NCI-H2081 treated with DMSO at 0.1 percent for 48 hours (cell line): ENCODE results near the gene ZFHX3.
"Not testable (repeated sequence)": the region's sequence is repeated elsewhere in the genome, so short reads cannot be mapped to it uniquely, and the experiment has no call there.

ENCODE experiments used
- DNase-seq: peaks from one replicate; lab custom pipeline; 2025; lab: John Stamatoyannopoulos, UW

Gene ZFHX3, protein sequence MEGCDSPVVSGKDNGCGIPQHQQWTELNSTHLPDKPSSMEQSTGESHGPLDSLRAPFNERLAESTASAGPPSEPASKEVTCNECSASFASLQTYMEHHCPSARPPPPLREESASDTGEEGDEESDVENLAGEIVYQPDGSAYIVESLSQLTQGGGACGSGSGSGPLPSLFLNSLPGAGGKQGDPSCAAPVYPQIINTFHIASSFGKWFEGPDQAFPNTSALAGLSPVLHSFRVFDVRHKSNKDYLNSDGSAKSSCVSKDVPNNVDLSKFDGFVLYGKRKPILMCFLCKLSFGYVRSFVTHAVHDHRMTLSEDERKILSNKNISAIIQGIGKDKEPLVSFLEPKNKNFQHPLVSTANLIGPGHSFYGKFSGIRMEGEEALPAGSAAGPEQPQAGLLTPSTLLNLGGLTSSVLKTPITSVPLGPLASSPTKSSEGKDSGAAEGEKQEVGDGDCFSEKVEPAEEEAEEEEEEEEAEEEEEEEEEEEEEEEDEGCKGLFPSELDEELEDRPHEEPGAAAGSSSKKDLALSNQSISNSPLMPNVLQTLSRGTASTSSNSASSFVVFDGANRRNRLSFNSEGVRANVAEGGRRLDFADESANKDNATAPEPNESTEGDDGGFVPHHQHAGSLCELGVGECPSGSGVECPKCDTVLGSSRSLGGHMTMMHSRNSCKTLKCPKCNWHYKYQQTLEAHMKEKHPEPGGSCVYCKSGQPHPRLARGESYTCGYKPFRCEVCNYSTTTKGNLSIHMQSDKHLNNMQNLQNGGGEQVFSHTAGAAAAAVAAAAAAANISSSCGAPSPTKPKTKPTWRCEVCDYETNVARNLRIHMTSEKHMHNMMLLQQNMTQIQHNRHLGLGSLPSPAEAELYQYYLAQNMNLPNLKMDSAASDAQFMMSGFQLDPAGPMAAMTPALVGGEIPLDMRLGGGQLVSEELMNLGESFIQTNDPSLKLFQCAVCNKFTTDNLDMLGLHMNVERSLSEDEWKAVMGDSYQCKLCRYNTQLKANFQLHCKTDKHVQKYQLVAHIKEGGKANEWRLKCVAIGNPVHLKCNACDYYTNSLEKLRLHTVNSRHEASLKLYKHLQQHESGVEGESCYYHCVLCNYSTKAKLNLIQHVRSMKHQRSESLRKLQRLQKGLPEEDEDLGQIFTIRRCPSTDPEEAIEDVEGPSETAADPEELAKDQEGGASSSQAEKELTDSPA (N-terminal part only)

DNA sequence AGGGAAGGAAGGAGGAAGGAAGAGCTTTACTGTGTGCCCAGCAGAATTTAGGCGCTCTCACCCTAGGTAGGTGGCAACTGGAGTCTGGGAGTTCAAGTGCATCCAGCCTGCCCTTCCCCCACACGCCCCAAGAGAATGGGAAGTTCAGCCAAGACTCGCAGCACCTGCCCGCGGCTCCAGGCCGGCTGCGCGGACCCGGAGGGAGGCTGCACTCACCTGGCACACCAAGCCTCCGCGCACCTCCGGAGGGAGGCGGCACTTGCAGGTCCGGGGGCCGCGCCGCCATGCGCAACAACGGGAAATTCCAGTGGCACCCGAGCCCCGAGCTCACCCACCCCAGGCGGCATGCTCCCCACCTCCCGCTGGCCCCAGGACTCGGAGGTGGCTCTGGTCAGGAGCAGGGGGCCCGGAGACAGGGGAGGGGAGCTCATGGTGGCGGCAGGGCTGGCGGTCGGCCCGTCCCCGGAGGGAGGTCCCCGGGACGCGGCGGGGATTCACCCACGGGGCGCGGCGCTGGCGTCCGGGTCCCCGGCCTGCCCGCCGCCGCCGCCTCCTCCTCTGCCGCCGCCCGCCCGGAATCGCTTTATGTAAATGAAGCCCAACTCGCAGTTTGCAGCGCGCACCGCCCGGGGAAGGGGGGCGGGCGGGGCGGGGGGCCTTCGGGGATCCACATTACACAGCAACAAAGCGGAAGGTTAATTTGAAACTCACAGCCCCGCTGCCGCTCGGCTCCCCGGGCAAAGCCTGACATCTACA is at the start of gene ZFHX3:
ZFHX3 (minus strand) TSS at position 593 of the 756 bp plus-strand sequence. CDS start 87,983 bp downstream, outside the sequence.
- no peak for DNase-seq

DNA sequence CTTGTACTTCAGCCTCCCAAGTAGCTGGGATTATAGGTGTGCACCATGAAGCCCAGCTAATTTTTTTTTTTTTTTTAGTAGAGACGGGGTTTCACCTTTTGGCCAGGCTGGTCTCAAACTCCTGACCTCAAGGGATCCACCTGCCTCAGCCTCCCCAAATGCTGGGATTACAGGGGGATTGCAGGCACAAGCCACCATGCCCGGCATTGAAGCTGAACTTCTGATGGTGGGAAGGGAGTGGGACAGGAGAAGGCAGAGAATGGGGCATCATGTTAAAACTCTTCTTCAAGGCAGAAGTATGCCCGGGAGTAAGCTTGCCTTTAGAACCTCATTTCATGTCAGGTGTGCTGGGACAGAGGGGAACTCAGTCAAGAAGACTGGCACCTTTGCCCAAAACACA is 48.6 kb upstream of the ZFHX3 start:
- DNase-seq, result no peak

DNA sequence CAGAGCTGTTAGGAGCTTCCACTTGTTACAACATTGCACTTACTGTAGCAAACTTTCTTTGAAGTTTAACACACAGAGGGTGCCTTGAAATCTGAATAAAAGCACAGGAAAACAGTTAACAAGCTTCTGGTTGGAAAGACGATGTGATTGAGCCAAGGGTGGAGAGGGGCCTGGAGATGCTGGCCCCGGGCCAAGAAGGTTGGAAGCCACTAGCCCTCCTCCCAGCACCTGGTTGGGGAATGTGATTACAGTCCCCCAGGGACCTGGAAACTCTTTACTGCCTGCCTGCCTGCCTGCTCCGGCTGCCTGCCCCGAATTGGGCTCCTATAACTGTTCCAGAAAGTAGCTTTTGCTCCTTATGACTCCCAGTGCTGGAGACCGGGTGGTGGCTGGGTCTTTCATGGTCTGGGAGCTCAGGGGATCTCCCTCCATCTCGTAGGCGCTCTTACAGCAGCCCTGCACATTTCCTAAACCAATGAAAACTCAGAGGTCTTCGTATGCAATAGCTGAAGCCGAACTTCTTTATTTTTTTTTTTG is 48.0 kb upstream of the ZFHX3 start:
- DNase-seq, result no peak

DNA sequence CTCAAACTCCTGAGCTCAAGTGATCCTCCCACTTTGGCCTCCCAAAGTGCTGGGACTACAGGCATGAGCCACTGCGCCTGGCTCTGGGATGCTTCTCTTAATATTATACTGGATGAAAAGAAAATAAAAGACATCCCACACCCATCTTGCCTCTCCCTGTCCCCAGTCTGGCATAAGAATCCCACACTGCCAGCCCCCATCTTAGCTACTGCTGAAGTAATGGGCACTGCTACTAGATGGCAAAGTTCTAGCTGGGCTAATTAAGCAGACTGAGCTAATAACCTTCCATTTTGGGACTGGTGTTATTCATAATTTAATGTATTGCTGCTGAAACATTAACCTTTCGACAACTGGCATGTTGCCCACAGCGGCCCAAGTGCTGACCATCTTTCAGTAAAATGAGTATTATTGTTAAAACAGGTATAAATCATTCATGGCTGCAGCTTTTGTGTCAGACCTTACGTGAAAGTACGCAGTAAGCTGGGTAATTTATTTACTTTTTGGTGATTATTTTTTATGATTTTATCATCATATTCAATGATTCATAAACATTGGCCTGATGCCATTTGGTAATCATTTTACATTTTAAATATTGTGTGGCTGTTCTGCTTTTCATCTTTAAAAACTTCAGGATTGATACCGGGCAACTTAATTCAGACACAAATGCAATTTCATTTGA is 47.4 kb upstream of the ZFHX3 start:
- no peak for DNase-seq

DNA sequence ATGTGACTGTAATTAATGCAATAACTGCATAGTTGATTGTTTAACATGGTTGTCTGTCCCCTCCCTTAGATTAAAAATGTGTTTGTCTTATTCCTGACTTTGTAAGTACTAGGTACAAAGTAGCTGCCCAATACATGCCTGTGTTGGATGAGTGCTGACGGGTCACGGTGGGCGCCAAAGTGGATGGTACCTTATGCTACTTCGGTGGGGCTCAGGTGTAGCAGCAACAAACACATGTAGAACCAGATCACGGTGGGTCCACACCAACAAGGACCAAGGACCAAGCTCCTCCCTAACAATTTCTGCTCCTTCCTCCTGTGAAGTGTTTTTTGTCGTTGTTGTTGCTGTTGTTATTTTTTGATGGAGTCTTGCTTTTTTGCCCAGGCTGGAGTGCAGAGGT is 46.4 kb upstream of the ZFHX3 start:
- no peak for DNase-seq

DNA sequence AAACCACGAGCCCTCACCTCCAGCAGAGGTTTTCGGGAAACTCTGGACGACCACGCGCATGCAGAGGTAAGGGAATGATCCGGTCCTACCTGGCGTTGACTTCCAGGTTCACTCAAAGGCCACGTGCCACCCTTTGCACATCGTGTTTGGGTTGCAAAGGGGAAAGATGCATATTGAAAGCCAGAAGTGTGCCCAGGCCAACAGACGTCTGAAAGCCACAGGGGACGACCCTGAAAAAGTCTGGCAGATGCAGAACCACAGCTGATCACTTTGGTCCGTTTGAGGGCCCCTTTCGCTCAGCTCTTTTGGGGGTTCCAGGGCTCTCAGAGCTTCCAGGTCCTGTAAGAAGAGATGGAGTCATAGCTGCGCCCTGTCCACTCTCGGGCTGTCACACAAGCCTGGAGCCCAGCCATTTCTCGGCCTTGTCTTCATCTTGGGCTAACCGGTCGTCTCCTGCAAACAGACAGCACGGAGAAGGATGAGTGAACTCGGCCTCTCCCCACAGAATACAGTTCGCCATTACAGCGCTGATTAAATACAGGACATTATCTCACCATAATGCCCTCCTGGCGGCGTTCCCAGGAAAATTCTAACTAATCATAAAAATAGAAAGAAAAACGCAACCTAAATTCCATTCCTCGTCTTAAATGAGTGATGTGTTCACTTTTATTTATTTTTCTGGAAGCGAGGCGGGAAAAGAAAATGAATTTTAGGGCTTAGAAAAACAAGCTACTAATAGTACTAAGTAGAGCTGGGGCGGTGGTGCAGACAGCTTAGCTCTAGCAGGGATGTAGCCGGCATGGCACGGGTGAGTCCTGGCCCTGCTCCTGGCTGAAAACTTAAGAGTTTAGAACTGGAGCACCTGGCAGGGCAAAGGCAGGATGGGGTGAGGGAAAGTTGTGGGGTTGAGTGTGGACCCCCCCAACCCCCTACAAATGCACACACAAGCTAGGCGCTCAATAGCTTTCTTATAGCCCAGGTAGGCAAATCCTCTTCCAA is 45.5 kb upstream of the ZFHX3 start:
- no peak for DNase-seq

DNA sequence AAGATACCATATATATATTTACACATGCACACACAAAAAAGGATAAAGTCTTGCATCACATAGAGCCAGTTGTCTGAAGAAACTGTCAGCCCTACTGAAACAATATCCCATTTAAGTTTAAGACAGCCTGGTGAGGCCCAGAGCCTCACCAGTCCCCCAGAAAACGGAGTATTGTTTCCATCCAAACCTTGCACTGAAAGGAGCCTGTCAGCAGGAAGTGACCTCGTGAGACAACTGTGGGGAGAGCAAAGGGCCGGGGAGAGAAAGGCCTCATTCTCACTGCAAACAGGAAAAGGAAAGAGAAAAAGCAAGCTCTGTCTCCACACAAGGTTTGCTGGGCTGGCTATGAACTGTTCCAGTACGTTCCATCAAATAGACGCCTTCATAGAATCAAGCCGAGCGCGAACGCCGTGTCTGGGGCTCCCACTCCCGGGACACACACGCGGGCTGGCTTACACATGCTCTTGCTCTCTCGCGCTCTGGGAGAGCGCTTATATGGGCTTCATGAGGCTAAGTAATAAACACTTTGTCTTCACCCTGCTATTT is 44.4 kb upstream of the ZFHX3 start:
- DNase-seq, result no peak

DNA sequence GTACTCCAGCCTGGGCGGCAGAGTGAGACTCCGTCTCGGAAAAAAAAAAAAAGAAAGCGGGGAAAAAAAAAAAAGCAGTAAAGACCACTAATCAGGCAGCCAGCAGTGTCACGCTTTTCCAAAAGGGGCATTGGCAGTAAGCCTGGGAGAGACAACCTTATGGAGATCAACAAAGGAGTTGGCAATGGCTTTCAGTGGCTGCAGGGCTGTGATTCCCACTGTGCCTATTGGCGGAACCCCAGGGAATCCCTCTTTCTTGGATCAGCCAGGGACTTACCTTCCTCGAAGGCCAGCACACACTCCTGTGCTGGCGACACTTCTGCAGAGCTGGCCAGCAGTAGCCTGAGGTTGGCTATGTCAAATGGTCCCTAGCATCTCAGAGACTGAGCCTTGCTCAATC is 43.2 kb upstream of the ZFHX3 start:
- DNase-seq, result no peak

DNA sequence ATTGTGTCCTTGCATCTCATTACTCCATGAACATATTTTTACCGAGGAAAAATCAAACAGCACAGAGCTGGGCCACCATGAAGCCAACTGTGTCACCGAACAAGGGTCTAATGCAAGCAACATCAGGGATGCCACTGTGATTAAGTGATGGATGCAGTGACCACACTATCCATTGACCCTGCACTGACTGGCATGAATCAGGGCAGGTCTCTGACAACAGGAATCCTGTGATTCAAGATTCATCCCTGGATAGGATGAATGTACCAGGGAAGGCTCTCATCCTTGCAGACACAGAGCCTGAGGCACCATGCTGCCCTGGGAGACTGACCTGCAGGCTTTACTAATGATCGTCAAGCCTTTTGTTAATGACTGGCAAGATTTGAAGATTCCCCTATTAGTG is 41.5 kb upstream of the ZFHX3 start:
- no peak for DNase-seq

DNA sequence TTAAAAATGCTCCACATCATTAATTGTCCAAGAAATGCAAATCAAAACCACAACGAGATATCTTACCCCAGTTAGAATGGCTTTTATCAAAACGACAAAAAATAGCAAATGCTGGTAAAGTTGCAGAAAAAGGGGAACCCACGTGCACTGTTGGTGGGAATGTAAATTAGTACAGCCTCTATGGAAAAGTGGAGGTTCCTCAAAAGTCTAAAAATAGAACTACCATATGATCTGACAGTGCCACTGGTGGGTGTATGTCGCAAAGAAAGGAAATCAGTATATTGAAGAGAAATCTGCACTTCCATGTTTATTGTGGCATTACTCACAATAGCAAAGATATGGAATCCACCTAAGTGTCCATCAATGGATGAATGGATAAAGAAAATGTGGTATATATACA is 38.2 kb upstream of the ZFHX3 start:
- no peak for DNase-seq

DNA sequence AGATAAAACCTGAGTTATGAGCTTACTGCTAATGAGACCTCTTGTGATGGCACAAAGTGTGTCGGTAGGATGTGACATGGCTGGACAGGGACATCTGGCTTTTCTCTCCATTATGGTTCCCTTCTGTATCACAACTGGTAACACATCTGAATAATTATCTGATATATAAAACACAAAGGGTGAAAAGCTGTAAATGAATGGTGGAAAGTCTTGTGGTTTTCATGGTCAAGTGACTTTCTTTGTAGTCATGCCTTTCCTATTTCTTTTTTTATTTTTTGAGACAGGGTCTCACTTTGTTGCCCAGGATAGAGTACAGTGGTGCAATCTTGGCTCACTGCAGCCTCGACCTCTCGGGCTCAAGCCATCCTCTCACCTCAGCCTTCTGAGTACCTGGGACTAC is 35.3 kb upstream of the ZFHX3 start:
- DNase-seq, result no peak

DNA sequence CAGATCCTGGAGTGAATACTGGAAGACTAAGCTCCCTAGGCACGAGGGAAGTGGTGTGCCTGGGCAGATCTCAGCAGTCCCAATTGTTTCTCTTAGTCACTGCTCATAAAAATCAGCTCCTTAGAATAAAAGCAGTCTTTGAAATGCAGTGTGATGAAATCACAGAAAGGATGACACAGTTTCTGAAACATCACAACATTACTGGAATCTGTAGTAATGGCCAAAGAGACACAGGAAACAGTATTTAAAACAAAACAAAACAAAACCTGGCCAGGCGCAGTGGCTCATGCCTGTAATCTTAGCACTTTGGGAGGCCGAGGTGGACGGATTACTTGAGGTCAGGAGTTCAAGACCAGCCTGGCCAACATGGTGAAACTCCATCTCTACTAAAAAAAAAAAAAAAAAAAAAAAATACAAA is 34.7 kb upstream of the ZFHX3 start:
- not testable (repeated sequence) for DNase-seq

DNA sequence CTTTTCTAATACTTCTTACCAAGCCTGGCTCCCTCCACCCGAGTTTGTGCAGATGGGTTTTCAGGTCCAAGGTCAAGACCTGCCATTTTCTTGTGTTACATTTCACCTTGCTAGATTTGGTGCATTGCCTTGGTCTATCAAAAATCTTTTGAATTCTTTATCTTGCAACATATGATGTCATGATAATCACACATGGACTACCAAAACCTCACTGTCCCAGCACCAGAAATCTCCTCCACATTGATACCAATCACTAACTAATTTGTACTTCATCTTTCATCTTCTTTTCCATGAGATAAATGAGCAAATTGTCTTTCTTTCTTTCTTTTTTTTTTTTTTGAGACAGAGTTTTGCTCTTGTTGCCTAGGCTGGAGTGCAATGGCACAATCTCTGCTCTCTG is 33.0 kb upstream of the ZFHX3 start:
- DNase-seq, result no peak

DNA sequence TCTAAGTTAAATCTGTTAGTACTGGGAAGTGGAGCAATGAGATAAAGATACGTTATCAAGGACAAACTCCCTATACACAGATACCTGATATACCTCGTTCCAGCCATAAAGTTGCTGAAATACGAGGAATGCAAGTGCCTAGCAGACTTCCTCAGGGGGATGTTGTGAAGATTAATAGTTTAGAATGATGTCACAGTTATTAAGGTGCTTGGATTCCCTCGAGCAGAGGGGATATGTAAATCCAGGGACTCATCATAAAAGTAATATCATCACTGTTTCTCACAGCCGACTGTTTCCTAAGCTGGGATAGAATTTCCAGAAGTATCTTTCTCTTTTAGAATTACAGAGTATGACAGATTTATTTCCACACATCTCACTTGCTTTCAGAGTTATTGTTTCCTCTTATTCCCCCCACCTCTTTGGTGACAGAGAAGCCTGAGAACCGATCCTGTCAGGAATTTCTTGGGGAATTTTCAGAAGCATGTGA is 28.4 kb upstream of the ZFHX3 start:
- DNase-seq, result no peak

DNA sequence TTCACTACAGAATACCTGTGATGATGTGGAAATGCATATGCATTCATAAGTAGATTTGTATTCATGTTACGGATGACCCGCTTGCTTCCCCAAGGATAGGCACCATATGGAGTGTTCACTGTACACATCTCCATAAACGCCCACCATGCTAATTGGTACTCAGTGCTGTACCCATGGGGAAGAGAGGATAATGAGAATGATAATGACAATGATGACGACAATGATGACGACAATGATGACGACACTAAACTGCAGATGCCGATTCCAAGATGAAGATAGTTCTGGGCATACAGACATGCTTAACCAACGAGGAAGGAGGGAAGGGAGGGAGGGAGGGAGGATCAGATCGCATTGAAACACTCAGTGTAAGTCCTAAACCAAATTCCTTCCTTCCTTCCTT is 26.5 kb upstream of the ZFHX3 start:
- DNase-seq, result no peak

DNA sequence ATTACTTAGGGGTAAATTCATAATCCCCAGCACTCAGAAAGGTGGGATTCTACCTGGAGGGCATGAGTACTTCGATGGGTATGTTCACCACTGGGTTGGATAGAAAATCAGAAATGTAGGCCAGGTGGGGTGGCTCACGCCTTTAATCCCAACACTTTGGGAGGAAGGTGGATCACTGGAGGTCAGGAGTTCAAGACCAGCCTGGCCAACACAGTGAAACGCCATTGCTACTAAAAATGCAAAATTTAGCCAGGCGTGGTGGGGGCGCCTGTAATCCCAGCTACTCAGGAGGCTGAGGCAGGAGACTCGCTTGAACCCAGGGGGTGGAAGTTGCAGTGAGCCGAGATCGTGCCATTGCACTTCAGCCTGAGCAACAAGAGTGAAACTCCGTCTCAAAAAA is 24.1 kb upstream of the ZFHX3 start:
- not testable (repeated sequence) for DNase-seq

DNA sequence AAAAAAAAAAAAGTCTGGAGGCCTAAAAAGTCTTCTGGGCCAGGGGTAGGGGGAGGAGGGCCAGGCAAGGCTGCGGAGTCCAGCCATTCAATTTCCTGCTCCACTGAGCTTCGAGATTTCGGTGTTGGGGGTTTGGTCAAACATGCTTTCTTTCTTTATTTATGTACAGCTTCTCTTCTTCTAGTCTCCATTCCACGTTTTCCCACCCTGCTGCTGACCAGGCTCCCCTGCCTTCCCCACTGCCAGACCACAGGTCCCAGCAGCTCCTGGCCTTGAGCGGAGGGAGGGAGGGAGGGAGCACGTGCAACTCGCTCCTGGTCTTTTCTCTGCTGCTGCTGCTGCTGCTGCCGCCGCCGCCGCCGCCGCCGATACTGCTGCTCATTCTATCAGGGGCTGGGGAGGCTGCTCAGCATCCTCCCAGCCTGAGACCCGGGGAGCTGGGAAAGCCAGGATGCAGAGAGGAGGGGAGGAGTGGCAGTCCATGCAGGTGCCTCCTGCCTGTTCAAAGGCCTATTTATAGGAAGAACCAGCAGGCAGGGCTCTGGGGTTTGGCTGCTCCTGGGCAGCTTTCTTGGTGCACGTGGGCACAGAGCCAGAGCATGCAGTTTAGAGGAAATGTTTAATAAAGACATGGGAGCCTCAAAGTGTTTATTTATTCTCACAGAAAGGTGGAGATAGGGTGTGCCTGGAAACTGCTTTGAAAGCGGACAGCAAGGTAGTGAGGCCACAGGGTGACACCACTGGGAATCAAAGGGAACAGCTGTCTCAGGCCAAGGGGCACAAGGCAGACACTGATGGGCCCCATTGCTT is 23.4 kb upstream of the ZFHX3 start:
- no peak for DNase-seq

DNA sequence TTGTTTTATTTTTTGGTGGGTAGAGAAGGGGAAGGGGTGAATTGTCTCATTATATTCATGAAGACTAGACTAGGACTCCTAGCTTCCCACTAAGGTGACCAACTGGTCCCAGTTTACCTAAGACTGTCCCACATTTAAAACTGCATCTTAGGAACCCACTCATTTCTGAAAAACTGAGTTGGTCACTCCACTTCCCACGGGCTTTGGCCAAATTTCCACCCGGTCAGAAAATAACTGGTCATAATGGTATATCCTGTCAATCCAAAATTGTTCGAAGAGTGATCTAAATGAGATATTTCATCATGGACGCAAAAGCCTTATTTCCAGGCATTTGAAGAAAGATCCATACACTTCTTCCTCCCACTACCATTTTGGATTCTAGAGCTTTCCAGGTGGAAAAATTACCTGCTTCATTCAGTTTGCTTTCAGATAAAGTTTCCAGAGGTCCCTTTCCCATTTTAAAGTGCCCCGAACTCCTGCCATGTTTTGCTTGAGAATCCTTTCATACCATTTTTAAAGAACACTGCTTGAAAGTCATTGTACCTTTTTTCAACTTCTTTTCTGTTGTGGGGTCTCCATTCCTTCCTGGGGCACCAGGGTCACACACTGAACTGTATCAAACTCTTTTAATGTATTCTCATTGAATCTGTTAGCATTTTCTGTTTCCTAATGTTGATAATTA is 21.8 kb upstream of the ZFHX3 start:
- no peak for DNase-seq
